ENCODE data around the gene RFWD3.

GRCh38 chr16:74582970-74583369 is 83.7 kb downstream of the RFWD3 start:
- no peak for TF ChIP-seq FOXK2 (IDR thresholded peaks at IDR 0.05)
- no peak for TF ChIP-seq LEF1 (IDR thresholded peaks at IDR 0.05; ENCODE audit: borderline replicate concordance)
- no peak for TF ChIP-seq SP1 (IDR thresholded peaks at IDR 0.05)
- no peak for TF ChIP-seq TARDBP (IDR thresholded peaks at IDR 0.05)
- TF ChIP-seq ARNT (IDR thresholded peaks at IDR 0.05) = no peak

All from HEK293T (cell line).